SK-N-SH treated with all-trans-retinoic acid at 6 μM for 48 hours (cell line): ENCODE measurements around the gene TEN1.

Source experiments
- BACH2 ChIP-seq: fragments of 250-450 bp; sonication (Bioruptor Pico); IDR thresholded peaks from 2 replicates; pipeline ENCODE4 v1.9.0; 2021; ENCODE audit warnings: mild to moderate bottlenecking, borderline replicate concordance
- PATZ1 ChIP-seq: fragments of 250-450 bp; sonication (Bioruptor Pico); IDR thresholded peaks from 2 replicates; pipeline ENCODE4 v1.8.0; 2020; ENCODE audit warnings: mild to moderate bottlenecking, moderate library complexity, borderline replicate concordance
- TCF4 ChIP-seq: fragments of 250-450 bp; sonication (Bioruptor Pico); IDR thresholded peaks from 2 replicates; pipeline ENCODE4 v1.8.0; 2021; ENCODE audit warnings: mild to moderate bottlenecking, moderate library complexity, borderline replicate concordance

- TF ChIP-seq TCF4 (no peak), PATZ1 (CRISPR knock-in tag) (no peak), BACH2 (CRISPR knock-in tag) (no peak)
Observed at GRCh38 chr17:76014100-76014924, 35.3 kb downstream of the TEN1 start.
